CD4-positive, alpha-beta T cell (primary cell): ENCODE data around the gene PHF1. TPM values are rescaled to one million over a fixed set of nuclear protein-coding genes. Genes with fewer than 3 reads are reported as not detected.

Experiments
- ATAC-seq: fragments of 200-7000 bp; cut with Tn5 transposase; one replicate; pipeline ENCODE4 v1.10.0; 2022; ENCODE audit warnings: mild to moderate bottlenecking; ENCODE audit not compliant: poor library complexity
- CTCF ChIA-PET: fragments of 350-600 bp; sonication (Branson Sonifier 250); formaldehyde crosslinking; loops from one replicate; lab custom pipeline; 2021; ENCODE audit warnings: antibody characterized with exemption, inconsistent platforms; lab: Charles Lee
- POLR2A ChIA-PET: fragments of 350-600 bp; sonication (Branson Sonifier 250); formaldehyde crosslinking; loops from one replicate; lab custom pipeline; 2021; ENCODE audit warnings: antibody characterized with exemption, inconsistent platforms; lab: Charles Lee
- DNase-seq, 14 experiments: peaks; one replicate each; pipeline ENCODE4 v3.0.0-alpha.2; 2013 to 2020; ENCODE audit warnings: mixed read lengths in 2 of 14
- H3K27ac ChIP-seq, 2 donors: one replicate each; pipeline versions ENCODE4 v1.5.1 to v1.7.0; 2013; ENCODE audit warnings: low read length in 2 of 2, low read depth in 1 of 2, mild to moderate bottlenecking in 1 of 2
- H3K27me3 ChIP-seq, 2 experiments: 1 replicate in 1 of 2; 2 replicates in 1 of 2; pipeline versions ENCODE4 v1.6.1 to v1.7.0; 2013; ENCODE audit warnings: low read length in 2 of 2, control low read depth in 1 of 2, mild to moderate bottlenecking in 1 of 2, moderate library complexity in 1 of 2; ENCODE audit not compliant: insufficient read depth in 2 of 2, control insufficient read depth in 1 of 2
- H3K36me3 ChIP-seq: one replicate; pipeline ENCODE4 v1.6.1; 2013; ENCODE audit warnings: low read length, control low read depth; ENCODE audit not compliant: insufficient read depth
- H3K4me1 ChIP-seq: one replicate; pipeline ENCODE4 v1.6.1; 2013; ENCODE audit warnings: low read length, control low read depth; ENCODE audit not compliant: insufficient read depth
- H3K4me3 ChIP-seq: one replicate; pipeline ENCODE4 v1.5.1; 2013; ENCODE audit warnings: mild to moderate bottlenecking, low read length, moderate library complexity
- H3K9me3 ChIP-seq, 2 experiments: 1 replicate in 1 of 2; 2 replicates in 1 of 2; pipeline versions ENCODE4 v1.6.1 to v1.7.0; 2013; ENCODE audit warnings: low read length in 2 of 2, mild to moderate bottlenecking in 2 of 2, control low read depth in 1 of 2, moderate library complexity in 1 of 2; ENCODE audit not compliant: control insufficient read depth in 1 of 2, insufficient read depth in 1 of 2
- H3K27ac Mint-ChIP-seq: one replicate; pipeline ENCODE4 v1.8.0; 2020; ENCODE audit warnings: mixed read lengths
- H3K27me3 Mint-ChIP-seq: one replicate; pipeline ENCODE4 v1.8.0; 2021; ENCODE audit warnings: mixed read lengths
- H3K36me3 Mint-ChIP-seq: one replicate; pipeline ENCODE4 v1.8.0; 2021; ENCODE audit warnings: low read depth, mixed read lengths
- H3K4me1 Mint-ChIP-seq: one replicate; pipeline ENCODE4 v1.8.0; 2021; ENCODE audit warnings: low read depth, mixed read lengths
- H3K4me3 Mint-ChIP-seq: one replicate; pipeline ENCODE4 v1.8.0; 2020; ENCODE audit warnings: mild to moderate bottlenecking, mixed read lengths
- H3K9me3 Mint-ChIP-seq: one replicate; pipeline ENCODE4 v1.8.0; 2020; ENCODE audit warnings: mixed read lengths
- intact Hi-C, 2 experiments: fragments of 100-400 bp; cut with DNase I in 1 of 2; cut with micrococcal nuclease in 1 of 2; formaldehyde crosslinking; loops; one replicate each; pipeline versions ENCODE4 v1.15.1 to v1.9.0; 2023 to 2025; cut with DNase I, micrococcal nuclease
- total RNA-seq, 174 experiments: library from RNA in 2 of 174; stranded (reverse) in 2 of 174; gene quantifications; one replicate each; pipeline ENCODE4 v1.2.3 and lab custom pipeline; 2021 to 2026
- TF ChIP-seq, protein P1 (sequence below): fragments of 200-600 bp; IDR thresholded peaks from one replicate; pipeline ENCODE4 v1.8.0; 2022; ENCODE audit warnings: antibody characterized with exemption, mild to moderate bottlenecking

The PHF1 gene
- total RNA-seq, 2 experiments from 2014 or later = 545 to 557 TPM

DNA sequence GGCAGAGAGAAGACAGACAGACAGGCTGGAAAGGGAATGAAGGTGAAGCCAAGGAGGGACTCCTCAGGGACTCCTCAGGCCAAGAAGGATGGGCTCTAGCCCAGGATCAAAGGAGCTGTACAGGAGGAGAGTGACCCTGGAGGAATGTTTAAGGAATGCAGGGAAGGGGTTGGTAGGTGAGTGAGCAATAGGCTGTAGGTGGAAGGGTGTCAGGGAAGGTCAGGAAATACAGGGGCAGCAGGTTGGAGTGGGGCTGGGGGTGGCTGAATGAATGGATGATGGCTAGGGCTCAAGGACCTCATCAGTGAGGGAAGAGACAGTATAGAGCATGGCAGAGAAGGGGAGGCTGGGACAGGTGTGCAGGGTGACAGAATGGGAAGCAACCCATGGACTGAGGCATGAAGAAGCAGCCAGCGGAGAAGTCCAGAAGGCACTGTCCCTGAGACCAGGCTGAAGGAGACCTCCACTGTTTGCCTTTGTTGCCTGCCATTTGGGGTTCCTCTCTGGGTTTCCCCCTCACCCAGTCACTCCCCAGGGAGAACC, 22.3 kb downstream of the PHF1 start:
- peaks cover 46% of the 10 kb centered on the region for H3K36me3 Mint-ChIP-seq
- H3K9me3 ChIP-seq = no peaks in the 10 kb centered on the region
- POLR2A ChIA-PET = interaction anchor here (1.4 to 4.7 kb wide), 3 partner anchors 21 to 137 kb away, joined by 3 to 45 read pairs (median 25); partner anchors contain the start of gene ZBTB9

DNA sequence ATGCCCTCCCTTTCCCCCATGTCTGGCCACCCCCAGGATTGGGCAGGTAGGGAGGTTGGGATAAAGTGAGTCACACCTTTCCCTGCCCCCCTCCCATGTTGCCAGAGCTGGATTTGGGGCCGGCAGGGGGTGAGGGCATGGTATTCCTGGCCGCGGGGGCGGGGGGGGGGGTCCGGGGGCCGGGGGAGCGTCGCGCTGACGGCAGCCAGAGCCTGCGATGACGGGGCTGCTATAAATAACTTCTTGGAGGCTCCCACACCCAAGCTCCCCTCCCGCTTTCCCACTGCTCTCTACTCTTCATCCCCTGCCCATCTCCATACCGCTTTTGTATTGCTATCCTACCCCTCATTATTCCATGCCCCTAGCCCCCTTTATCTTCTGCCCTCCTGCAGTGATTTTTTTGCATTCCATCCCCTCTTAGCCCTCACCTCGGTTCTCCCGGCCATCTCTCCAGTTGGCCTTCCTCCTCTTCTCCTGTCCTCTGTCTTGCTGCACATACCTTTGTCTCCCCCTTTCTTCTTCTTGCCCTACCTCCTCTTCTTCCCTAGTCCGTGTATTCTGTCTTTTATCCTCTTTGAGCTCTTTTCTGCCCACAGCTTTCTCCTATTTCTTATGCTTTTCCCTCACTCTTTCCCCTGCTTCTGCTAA, 22.9 kb downstream of the PHF1 start:
- H3K27me3 ChIP-seq = no peaks in the 10 kb centered on the region
- peaks cover 52% of the 10 kb centered on the region for H3K36me3 Mint-ChIP-seq
- TF ChIP-seq, protein P1, sequence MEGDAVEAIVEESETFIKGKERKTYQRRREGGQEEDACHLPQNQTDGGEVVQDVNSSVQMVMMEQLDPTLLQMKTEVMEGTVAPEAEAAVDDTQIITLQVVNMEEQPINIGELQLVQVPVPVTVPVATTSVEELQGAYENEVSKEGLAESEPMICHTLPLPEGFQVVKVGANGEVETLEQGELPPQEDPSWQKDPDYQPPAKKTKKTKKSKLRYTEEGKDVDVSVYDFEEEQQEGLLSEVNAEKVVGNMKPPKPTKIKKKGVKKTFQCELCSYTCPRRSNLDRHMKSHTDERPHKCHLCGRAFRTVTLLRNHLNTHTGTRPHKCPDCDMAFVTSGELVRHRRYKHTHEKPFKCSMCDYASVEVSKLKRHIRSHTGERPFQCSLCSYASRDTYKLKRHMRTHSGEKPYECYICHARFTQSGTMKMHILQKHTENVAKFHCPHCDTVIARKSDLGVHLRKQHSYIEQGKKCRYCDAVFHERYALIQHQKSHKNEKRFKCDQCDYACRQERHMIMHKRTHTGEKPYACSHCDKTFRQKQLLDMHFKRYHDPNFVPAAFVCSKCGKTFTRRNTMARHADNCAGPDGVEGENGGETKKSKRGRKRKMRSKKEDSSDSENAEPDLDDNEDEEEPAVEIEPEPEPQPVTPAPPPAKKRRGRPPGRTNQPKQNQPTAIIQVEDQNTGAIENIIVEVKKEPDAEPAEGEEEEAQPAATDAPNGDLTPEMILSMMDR = no peak

More for the DNA sequence above, 22.3 kb downstream of the PHF1 start:
- CTCF ChIA-PET = no interaction called here
- Histone ChIP-seq H3K27me3 (no peaks in the 10 kb centered on the region), H3K36me3 (peaks cover 36% of the 10 kb centered on the region), H3K4me1 (peaks cover 50% of the 10 kb centered on the region), H3K4me3 (no peak overlapping the region), H3K27ac (no peak overlapping the region)
- H3K27ac Mint-ChIP-seq = peak overlapping the region; percentile 78
- ATAC-seq = no peak
- intact Hi-C loops = loop anchor here in 1 of 2 experiments (5.0 to 10.0 kb wide), 3 partner anchors 144 to 802 kb away; partner anchors contain the start of genes HMGA1 and LEMD2
- DNase-seq = no peak
- peaks cover 53% of the 10 kb centered on the region for H3K4me1 Mint-ChIP-seq
- no peaks in the 10 kb centered on the region for H3K9me3 Mint-ChIP-seq
- TF ChIP-seq, protein P1 = no peak
- H3K4me3 Mint-ChIP-seq = peak overlapping the region; percentile 80
- no peaks in the 10 kb centered on the region for H3K27me3 Mint-ChIP-seq

DNA sequence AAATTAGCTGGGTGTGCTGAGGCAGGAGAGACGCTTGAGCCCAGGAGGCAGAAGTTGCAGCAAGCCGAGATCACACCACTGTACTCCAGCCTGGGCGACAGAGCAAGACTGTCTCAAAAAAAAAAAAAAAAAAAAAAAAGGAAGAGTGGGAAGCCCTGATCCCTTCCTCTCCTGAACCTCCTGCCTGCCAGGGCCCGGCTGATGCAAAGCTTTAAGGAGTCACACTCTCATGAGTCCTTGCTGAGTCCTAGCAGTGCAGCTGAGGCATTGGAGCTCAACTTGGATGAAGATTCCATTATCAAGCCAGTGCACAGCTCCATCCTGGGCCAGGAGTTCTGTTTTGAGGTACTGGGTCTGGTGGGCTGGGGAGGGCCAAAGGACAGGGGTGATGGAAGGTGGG, 24.1 kb downstream of the PHF1 start:
- CTCF ChIA-PET = no interaction called here
- H3K27me3 Mint-ChIP-seq = no peaks in the 10 kb centered on the region
- peaks cover 64% of the 10 kb centered on the region for H3K36me3 Mint-ChIP-seq

More for the DNA sequence above, 22.9 kb downstream of the PHF1 start:
- no peak overlapping the region for H3K4me3 Mint-ChIP-seq
- Histone ChIP-seq H3K4me1 (peaks cover 44% of the 10 kb centered on the region), H3K36me3 (peaks cover 42% of the 10 kb centered on the region), H3K4me3 (no peak overlapping the region), H3K9me3 (no peaks in the 10 kb centered on the region), H3K27ac (no peak overlapping the region)
- ATAC-seq (no peak), DNase-seq (no peak)
- H3K4me1 Mint-ChIP-seq = peaks cover 48% of the 10 kb centered on the region
- H3K27ac Mint-ChIP-seq = peak overlapping the region; percentile 12
- POLR2A ChIA-PET = no interaction called here
- intact Hi-C loops = loop anchor here in 1 of 2 experiments (5.0 to 10.0 kb wide), 3 partner anchors 144 to 801 kb away; partner anchors contain the start of genes HMGA1 and LEMD2
- CTCF ChIA-PET = no interaction called here
- no peaks in the 10 kb centered on the region for H3K9me3 Mint-ChIP-seq
- no peaks in the 10 kb centered on the region for H3K27me3 Mint-ChIP-seq

More for the DNA sequence above, 24.1 kb downstream of the PHF1 start:
- intact Hi-C loops = loop anchor here in 1 of 2 experiments (5.0 to 10.0 kb wide), 3 partner anchors 142 to 800 kb away; partner anchors contain the start of genes HMGA1 and LEMD2
- Histone ChIP-seq H3K4me3 (no peak overlapping the region), H3K27ac (no peak overlapping the region), H3K4me1 (peaks cover 31% of the 10 kb centered on the region), H3K9me3 (no peaks in the 10 kb centered on the region), H3K27me3 (no peaks in the 10 kb centered on the region), H3K36me3 (peaks cover 50% of the 10 kb centered on the region)
- Mint-ChIP-seq H3K4me3 (no peak overlapping the region), H3K27ac (peak overlapping the region; percentile 24), H3K9me3 (no peaks in the 10 kb centered on the region), H3K4me1 (peaks cover 35% of the 10 kb centered on the region)
- TF ChIP-seq, protein P1 = no peak
- DNase-seq (no peak), ATAC-seq (no peak)
- POLR2A ChIA-PET = interaction anchor here (1.2 kb wide), 1 partner anchor 44 kb away, joined by 3 read pairs; no protein-coding TSS in a partner anchor
